K562 (cell line): ENCODE results near the gene TNIP1. TPM values are rescaled to one million over a fixed set of nuclear protein-coding genes. Genes with fewer than 3 reads are reported as not detected.

Experiments
- ATAC-seq: fragments of 200-7000 bp; cut with Tn5 transposase; 3 replicates; pipeline ENCODE4 v1.9.1; 2020; ENCODE audit warnings: moderate library complexity
- BruUV-seq: library from RNA; stranded (reverse); fragments of 400-500 nt; replicated peaks from 2 replicates; lab custom pipeline; 2021; lab: Mats Ljungman, UMichigan
- CTCF ChIA-PET: fragments of 300-600 bp; formaldehyde crosslinking; extraction: SDS; loops from one replicate; lab custom pipeline; 2021; ENCODE audit warnings: low intra/inter-chr PET ratio; lab: Yijun Ruan, JAX
- POLR2A ChIA-PET: fragments of 300-600, 350-650 bp; sonication (Branson Sonifier 250); formaldehyde crosslinking; extraction: SDS; loops from one replicate; lab custom pipeline; 2021; ENCODE audit warnings: antibody characterized with exemption, inconsistent platforms; lab: Yijun Ruan, JAX
- DNase-seq, 4 experiments: peaks; one replicate each; pipeline versions ENCODE4 v3.0.0 to v3.0.0-alpha.2; 2011 to 2018; ENCODE audit warnings: low spot score in 3 of 4, mixed read lengths in 3 of 4; ENCODE audit errors: extremely low read depth in 1 of 4
- FAIRE-seq: peaks from 2 replicates; lab custom pipeline; 2011; peaks lifted over from hg19 to GRCh38; lab: Jason Lieb, UNC
- H2AFZ ChIP-seq: 2 replicates; pipeline ENCODE4 v1.6.0; 2011; ENCODE audit warnings: low read depth, low read length, control low read depth, inconsistent platforms
- H3K27ac ChIP-seq: fragments of 200-600 bp; 3 replicates; pipeline ENCODE4 v1.8.0; 2011; ENCODE audit warnings: low read depth, mild to moderate bottlenecking, control low read depth, inconsistent platforms, low read length, moderate library complexity, mixed read lengths; ENCODE audit errors: extremely low read depth
- H3K27me3 ChIP-seq, 2 experiments: fragments of 300-600 bp in 1 of 2; 2 replicates in 1 of 2; 3 replicates in 1 of 2; pipeline versions ENCODE4 v1.6.0 to v1.8.0; 2011; ENCODE audit warnings: inconsistent platforms in 2 of 2, low read length in 2 of 2, mild to moderate bottlenecking in 1 of 2, mixed read lengths in 1 of 2, moderate library complexity in 1 of 2; ENCODE audit not compliant: control insufficient read depth in 2 of 2, insufficient read depth in 2 of 2
- H3K36me3 ChIP-seq: fragments of 300-600 bp; 3 replicates; pipeline ENCODE4 v1.8.0; 2011; ENCODE audit warnings: mild to moderate bottlenecking, low read length, inconsistent platforms; ENCODE audit not compliant: control insufficient read depth, insufficient read depth
- H3K4me1 ChIP-seq, 2 experiments: fragments of 200-600 bp in 1 of 2; replicated peaks in 1 of 2; 2 replicates in 1 of 2; 3 replicates in 1 of 2; pipeline versions ENCODE4 v1.5.1 to v1.8.0; 2011; ENCODE audit warnings: inconsistent platforms in 2 of 2, low read length in 2 of 2, mild to moderate bottlenecking in 1 of 2, mixed read lengths in 1 of 2, moderate library complexity in 1 of 2; ENCODE audit not compliant: control insufficient read depth in 2 of 2, insufficient read depth in 2 of 2
- H3K4me2 ChIP-seq: 2 replicates; pipeline ENCODE4 v1.6.1; 2011; ENCODE audit warnings: low read length, control low read depth, inconsistent platforms, mixed read lengths; ENCODE audit not compliant: insufficient read depth
- H3K4me3 ChIP-seq: fragments of 200-600 bp; sonication (generic), shearing (Covaris generic); 2 replicates; pipeline ENCODE4 v1.5.1; 2016; ENCODE audit warnings: control low read depth, inconsistent platforms
- H3K79me2 ChIP-seq: fragments of 200-600 bp; 3 replicates; pipeline ENCODE4 v1.8.0; 2011; ENCODE audit warnings: low read length, inconsistent platforms; ENCODE audit not compliant: control insufficient read depth, insufficient read depth
- H3K9ac ChIP-seq, 2 experiments: 2 replicates each; pipeline versions ENCODE4 v1.6.0 to v1.6.1; 2011; ENCODE audit warnings: low read depth in 2 of 2, low read length in 2 of 2, control low read depth in 1 of 2, inconsistent platforms in 1 of 2, mild to moderate bottlenecking in 1 of 2, mixed read lengths in 1 of 2; ENCODE audit not compliant: insufficient read depth in 1 of 2
- H3K9me1 ChIP-seq: one replicate; pipeline ENCODE4 v1.6.0; 2011; ENCODE audit warnings: inconsistent platforms, mild to moderate bottlenecking, low read length, moderate library complexity; ENCODE audit not compliant: control insufficient read depth, insufficient read depth
- H3K9me3 ChIP-seq: replicated peaks from 2 replicates; pipeline ENCODE4 v1.5.1; 2011; ENCODE audit warnings: low read depth, low read length, inconsistent platforms; ENCODE audit not compliant: control insufficient read depth, insufficient read depth
- H4K20me1 ChIP-seq: replicated peaks from 2 replicates; pipeline ENCODE4 v1.6.1; 2011; ENCODE audit warnings: low read length, inconsistent platforms, mixed read lengths; ENCODE audit not compliant: control insufficient read depth, insufficient read depth
- ATF7 ChIP-seq: fragments of 450-650 bp; IDR thresholded peaks from 2 replicates; pipeline ENCODE4 v1.7.1; 2014; ENCODE audit warnings: mild to moderate bottlenecking, moderate library complexity
- CEBPB ChIP-seq: fragments of 450-650 bp; IDR thresholded peaks from 2 replicates; pipeline ENCODE4 v1.6.1; 2016; ENCODE audit warnings: missing genetic modification characterization, missing compliant biosample characterization
- EGR1 ChIP-seq: fragments of 450-650 bp; conservative IDR thresholded peaks from 2 replicates; pipeline ENCODE4 v1.6.1; 2017; ENCODE audit warnings: mild to moderate bottlenecking
- NFE2 ChIP-seq: IDR thresholded peaks from 2 replicates; pipeline ENCODE4 v1.6.1; 2014; ENCODE audit warnings: antibody characterized with exemption, low read depth
- NFYB ChIP-seq: IDR thresholded peaks from 2 replicates; pipeline ENCODE4 v1.6.1; 2011; ENCODE audit warnings: mild to moderate bottlenecking, moderate library complexity; ENCODE audit not compliant: insufficient read length; ENCODE audit errors: extremely low read depth
- POLR2AphosphoS5 ChIP-seq: IDR thresholded peaks from 2 replicates; pipeline ENCODE4 v1.6.1; 2011; ENCODE audit warnings: mild to moderate bottlenecking, low read depth, low read length, moderate library complexity; ENCODE audit not compliant: control insufficient read depth, insufficient read depth
- RUNX1 ChIP-seq: sonication (generic); IDR thresholded peaks from 2 replicates; pipeline ENCODE4 v1.6.1; 2016; ENCODE audit warnings: antibody characterized with exemption, low read depth
- WGBS: fragments of 100-300 bp; shearing (Covaris generic); methylation state at CpG from one replicate; pipeline ENCODE4 v1.1.6; 2016; ENCODE audit warnings: low coverage, mixed read lengths; ENCODE audit not compliant: insufficient coverage; ENCODE audit errors: missing lambda C conversion rate; 5-methylcytosine and 5-hydroxymethylcytosine counted together
- in situ Hi-C: fragments of 300-500 bp; cut with MboI; formaldehyde crosslinking; loops from 4 replicates; pipeline ENCODE4 v1.15.0; 2018; ENCODE audit warnings: inconsistent platforms, mixed read lengths
- intact Hi-C: fragments of 100-400 bp; cut with micrococcal nuclease; formaldehyde crosslinking; loops from 2 replicates; pipeline ENCODE4 v1.14.2; 2022
- polyA plus RNA-seq, 8 experiments: library from polyadenylated mRNA; depleted of rRNA in 4 of 8; stranded (reverse) in 5 of 8; unstranded in 3 of 8; fragments of >200 nt; fragmentation: Nextera tagmentation in 2 of 8; fragmentation: Illumina TruSeq in 1 of 8; extraction: Ambion mirVana in 2 of 8; extraction: Trizol in 1 of 8; gene quantifications; 2 replicates each; pipeline versions ENCODE4 v1.2.1 to v1.2.3, GENCODE V29; 2011 to 2014; ENCODE audit warnings: inconsistent platforms in 1 of 8, missing spikeins in 1 of 8
- total RNA-seq, 7 experiments: library from RNA; depleted of rRNA in 6 of 7; stranded (reverse); fragments of >200 nt in 6 of 7; fragmentation: Illumina TruSeq in 2 of 7; extraction: Trizol in 2 of 7; gene quantifications; 2 replicates each; pipeline versions ENCODE4 v1.2.1 to v1.2.3, GENCODE V29; 2011 to 2021; ENCODE audit warnings: low replicate concordance in 1 of 7
- TF ChIP-seq, protein P1 (sequence below), 2 experiments: fragments of 200-800 bp in 1 of 2; sonication (Bioruptor generic) in 1 of 2; sonication (generic) in 1 of 2; formaldehyde crosslinking in 1 of 2; IDR thresholded peaks in 1 of 2; conservative IDR thresholded peaks in 1 of 2; 2 replicates each; pipeline versions ENCODE4 v1.5.0 to v1.6.1; 2016 to 2020; ENCODE audit warnings: missing compliant biosample characterization in 1 of 2, missing genetic modification characterization in 1 of 2, missing genetic modification reagents in 1 of 2
- TF ChIP-seq, protein P2 (sequence below): IDR thresholded peaks from 2 replicates; pipeline ENCODE4 v1.6.1; 2014; ENCODE audit warnings: antibody characterized with exemption
- TF ChIP-seq, protein P3 (sequence below): sonication (generic); formaldehyde crosslinking; IDR thresholded peaks from 2 replicates; pipeline ENCODE4 v1.8.0; 2023; ENCODE audit warnings: mild to moderate bottlenecking, missing genetic modification reagents
- TF ChIP-seq, protein P4 (sequence below), 2 experiments: fragments of 450-650 bp; IDR thresholded peaks; 2 replicates each; pipeline ENCODE4 v1.6.1; 2016

The TNIP1 gene
- total and polyA plus RNA-seq, 9 of the 15 experiments (the other 6 are each of a cell fraction or from before 2014, with no cell fraction given) = 0.46 to 41.0 (median 24.6) TPM

DNA sequence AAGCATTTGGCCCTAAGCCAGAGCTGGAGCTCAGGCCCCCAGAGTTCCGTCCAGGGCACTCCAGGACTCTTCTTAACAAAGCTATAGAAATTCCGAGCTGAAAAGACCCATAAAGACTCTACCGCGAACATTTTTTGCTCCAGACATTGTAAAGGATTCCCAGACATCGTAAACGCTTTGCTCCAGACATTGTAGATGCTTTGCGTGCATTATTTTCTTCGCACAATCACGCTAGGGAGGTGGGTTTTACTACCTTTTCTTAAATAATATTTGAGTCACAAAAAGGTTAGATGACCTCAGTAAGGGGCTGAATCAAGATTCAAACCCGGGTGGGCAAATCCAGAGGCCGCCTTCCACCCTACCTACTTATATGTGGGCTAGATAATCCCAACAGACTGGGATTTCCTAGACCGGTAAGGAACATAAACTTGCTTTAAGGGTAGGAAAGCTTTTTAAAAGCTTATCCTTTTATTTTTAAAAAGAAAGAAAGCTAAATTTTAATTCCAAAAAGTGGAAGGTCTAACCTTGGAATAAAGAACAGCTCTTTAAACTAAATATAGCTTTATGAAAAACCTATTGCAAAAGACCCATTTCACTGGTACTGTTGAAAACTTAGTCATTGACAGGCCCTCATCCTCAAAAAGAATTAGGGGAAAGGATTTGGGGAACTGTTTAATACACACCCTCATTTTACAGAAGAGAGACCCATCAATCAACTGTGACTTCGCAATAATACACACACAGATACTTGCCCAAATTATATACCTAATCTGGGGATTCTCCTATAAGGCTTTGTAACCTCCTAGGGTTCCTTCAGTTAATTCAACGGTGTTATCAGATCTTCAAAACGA, 822 bp upstream of the TNIP1 start:
- ChIA-PET CTCF (no interaction called here), POLR2A (interaction anchor here (0.6 to 2.5 kb wide), 11 partner anchors 8 to 577 kb away, joined by 3 to 14 read pairs (median 3); partner anchors contain the start of gene ANXA6)
- no peak for ATAC-seq
- Histone ChIP-seq H3K4me3 (peak overlapping the region; percentile 92), H2AFZ (peak overlapping the region; percentile 95), H4K20me1 (0 out of 2 replicates have a peak, but pooled peaks cover 4% of the 10 kb centered on the region), H3K9me3 (no peaks in the 10 kb centered on the region), H3K4me2 (peak overlapping the region; percentile 93), H3K9ac (peak overlapping the region; percentile 95 to 96), H3K9me1 (no peaks in the 10 kb centered on the region), H3K27ac (peak overlapping the region; percentile 95), H3K36me3 (peaks cover 17% of the 10 kb centered on the region; the same call in 2 of the 3 replicates), H3K79me2 (peaks cover 54% of the 10 kb centered on the region), H3K27me3 (no peaks in the 10 kb centered on the region), H3K4me1 (peaks cover 16 to 19% of the 10 kb centered on the region in 2 experiments; a peak in 4 of 5 replicates)
- in situ Hi-C loops = no loop called here
- DNase-seq = peak in 1 of 4 experiments; percentile 81
- BruUV-seq = TSS peak; percentile 91
- FAIRE-seq = no peak
- intact Hi-C loops = loop anchor here (1.0 to 10.0 kb wide), 2 partner anchors 19 to 597 kb away; no protein-coding TSS in a partner anchor
- 11% methylated on average over 15 of the region's 15 CpGs for WGBS
- TF ChIP-seq POLR2AphosphoS5 (peak; percentile 6; the same call in 1 of the 2 replicates), NFE2 (0 out of 2 replicates have a peak, but pooled peaks have one; percentile 8), EGR1 (no peak), ATF7 (peak; percentile 24; the same call in 1 of the 2 replicates), CEBPB (tag) (peak; percentile 74), NFYB (no peak), RUNX1 (no peak)
- TF ChIP-seq, protein P1, sequence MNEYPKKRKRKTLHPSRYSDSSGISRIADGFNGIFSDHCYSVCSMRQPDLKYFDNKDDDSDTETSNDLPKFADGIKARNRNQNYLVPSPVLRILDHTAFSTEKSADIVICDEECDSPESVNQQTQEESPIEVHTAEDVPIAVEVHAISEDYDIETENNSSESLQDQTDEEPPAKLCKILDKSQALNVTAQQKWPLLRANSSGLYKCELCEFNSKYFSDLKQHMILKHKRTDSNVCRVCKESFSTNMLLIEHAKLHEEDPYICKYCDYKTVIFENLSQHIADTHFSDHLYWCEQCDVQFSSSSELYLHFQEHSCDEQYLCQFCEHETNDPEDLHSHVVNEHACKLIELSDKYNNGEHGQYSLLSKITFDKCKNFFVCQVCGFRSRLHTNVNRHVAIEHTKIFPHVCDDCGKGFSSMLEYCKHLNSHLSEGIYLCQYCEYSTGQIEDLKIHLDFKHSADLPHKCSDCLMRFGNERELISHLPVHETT (CRISPR knock-in tag; conservative IDR thresholded peaks at IDR 0.05 in 1 of 2, IDR thresholded peaks at IDR 0.05 in 1 of 2) = 0 out of 4 replicates have a peak, but pooled peaks of 1 of the 2 experiments have one; percentile 8
- TF ChIP-seq, protein P2, sequence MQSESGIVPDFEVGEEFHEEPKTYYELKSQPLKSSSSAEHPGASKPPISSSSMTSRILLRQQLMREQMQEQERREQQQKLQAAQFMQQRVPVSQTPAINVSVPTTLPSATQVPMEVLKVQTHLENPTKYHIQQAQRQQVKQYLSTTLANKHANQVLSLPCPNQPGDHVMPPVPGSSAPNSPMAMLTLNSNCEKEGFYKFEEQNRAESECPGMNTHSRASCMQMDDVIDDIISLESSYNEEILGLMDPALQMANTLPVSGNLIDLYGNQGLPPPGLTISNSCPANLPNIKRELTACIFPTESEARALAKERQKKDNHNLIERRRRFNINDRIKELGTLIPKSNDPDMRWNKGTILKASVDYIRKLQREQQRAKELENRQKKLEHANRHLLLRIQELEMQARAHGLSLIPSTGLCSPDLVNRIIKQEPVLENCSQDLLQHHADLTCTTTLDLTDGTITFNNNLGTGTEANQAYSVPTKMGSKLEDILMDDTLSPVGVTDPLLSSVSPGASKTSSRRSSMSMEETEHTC = no peak
- TF ChIP-seq, protein P3, sequence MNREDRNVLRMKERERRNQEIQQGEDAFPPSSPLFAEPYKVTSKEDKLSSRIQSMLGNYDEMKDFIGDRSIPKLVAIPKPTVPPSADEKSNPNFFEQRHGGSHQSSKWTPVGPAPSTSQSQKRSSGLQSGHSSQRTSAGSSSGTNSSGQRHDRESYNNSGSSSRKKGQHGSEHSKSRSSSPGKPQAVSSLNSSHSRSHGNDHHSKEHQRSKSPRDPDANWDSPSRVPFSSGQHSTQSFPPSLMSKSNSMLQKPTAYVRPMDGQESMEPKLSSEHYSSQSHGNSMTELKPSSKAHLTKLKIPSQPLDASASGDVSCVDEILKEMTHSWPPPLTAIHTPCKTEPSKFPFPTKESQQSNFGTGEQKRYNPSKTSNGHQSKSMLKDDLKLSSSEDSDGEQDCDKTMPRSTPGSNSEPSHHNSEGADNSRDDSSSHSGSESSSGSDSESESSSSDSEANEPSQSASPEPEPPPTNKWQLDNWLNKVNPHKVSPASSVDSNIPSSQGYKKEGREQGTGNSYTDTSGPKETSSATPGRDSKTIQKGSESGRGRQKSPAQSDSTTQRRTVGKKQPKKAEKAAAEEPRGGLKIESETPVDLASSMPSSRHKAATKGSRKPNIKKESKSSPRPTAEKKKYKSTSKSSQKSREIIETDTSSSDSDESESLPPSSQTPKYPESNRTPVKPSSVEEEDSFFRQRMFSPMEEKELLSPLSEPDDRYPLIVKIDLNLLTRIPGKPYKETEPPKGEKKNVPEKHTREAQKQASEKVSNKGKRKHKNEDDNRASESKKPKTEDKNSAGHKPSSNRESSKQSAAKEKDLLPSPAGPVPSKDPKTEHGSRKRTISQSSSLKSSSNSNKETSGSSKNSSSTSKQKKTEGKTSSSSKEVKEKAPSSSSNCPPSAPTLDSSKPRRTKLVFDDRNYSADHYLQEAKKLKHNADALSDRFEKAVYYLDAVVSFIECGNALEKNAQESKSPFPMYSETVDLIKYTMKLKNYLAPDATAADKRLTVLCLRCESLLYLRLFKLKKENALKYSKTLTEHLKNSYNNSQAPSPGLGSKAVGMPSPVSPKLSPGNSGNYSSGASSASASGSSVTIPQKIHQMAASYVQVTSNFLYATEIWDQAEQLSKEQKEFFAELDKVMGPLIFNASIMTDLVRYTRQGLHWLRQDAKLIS (CRISPR knock-in tag) = peak; percentile 20; the same call in 1 of the 2 replicates
- TF ChIP-seq, protein P4, sequence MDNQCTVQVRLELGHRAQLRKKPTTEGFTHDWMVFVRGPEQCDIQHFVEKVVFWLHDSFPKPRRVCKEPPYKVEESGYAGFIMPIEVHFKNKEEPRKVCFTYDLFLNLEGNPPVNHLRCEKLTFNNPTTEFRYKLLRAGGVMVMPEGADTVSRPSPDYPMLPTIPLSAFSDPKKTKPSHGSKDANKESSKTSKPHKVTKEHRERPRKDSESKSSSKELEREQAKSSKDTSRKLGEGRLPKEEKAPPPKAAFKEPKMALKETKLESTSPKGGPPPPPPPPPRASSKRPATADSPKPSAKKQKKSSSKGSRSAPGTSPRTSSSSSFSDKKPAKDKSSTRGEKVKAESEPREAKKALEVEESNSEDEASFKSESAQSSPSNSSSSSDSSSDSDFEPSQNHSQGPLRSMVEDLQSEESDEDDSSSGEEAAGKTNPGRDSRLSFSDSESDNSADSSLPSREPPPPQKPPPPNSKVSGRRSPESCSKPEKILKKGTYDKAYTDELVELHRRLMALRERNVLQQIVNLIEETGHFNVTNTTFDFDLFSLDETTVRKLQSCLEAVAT (IDR thresholded peaks at IDR 0.05) = 0 out of 4 replicates have a peak, but pooled peaks of 1 of the 2 experiments have one; percentile 4
